ENCODE measurements around the gene COQ6.
"Not testable (repeated sequence)": the region's sequence is repeated elsewhere in the genome, so short reads cannot be mapped to it uniquely, and the experiment has no call there.

The COQ6 gene

DNA sequence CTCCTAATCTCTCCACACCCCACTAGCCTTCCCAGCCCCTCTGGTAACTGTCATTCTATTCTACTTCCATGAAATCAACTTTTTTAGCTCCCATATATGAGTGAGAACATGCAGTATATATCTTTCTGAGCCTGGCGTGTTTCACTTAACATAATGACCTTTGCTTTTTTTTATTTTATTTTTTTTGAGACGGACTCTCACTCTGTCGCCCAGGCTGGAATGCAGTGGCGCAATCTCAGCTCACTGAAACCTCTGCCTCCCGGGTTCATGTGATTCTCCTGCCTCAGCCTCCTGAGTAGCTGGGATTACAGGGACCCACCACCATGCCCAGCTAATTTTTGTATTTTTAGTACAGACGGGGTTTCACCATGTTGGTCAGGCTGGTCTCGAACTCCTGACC, 38.6 kb downstream of the COQ6 start:
- not testable (repeated sequence) for H3K4me3 ChIP-seq (ENCODE audit: low read length in 2 of 2); H3K27ac ChIP-seq (replicated peaks; ENCODE audit: low read length); H2BK12ac ChIP-seq (ENCODE audit: low read length); H3K4me2 ChIP-seq (ENCODE audit: insufficient read depth, low read length, poor library complexity, severe bottlenecking); H3K23ac ChIP-seq (ENCODE audit: low read depth, low read length, poor library complexity); H3K18ac ChIP-seq (ENCODE audit: low read length); DNase-seq (ENCODE audit: low spot score); H4K91ac ChIP-seq (ENCODE audit: low read depth, low read length, poor library complexity); H2BK120ac ChIP-seq (ENCODE audit: low read depth, low read length); H4K8ac ChIP-seq (ENCODE audit: low read depth, low read length); H2AFZ ChIP-seq (ENCODE audit: low read length); H3K27me3 ChIP-seq (ENCODE audit: control insufficient read depth in 3 of 3, insufficient read depth in 3 of 3, low read depth in 1 of 3, low read length in 3 of 3); H3K14ac ChIP-seq (ENCODE audit: low read length); H3K9ac ChIP-seq (ENCODE audit: low read depth, low read length, poor library complexity); H3K9me3 ChIP-seq (replicated peaks in 1 of 2; ENCODE audit: control insufficient read depth in 2 of 2, insufficient read depth in 1 of 2, low read depth in 1 of 2, low read length in 2 of 2); H3K79me1 ChIP-seq (ENCODE audit: low read depth, low read length); H2BK5ac ChIP-seq (ENCODE audit: low read length); H3K4me1 ChIP-seq (ENCODE audit: control insufficient read depth in 2 of 2, insufficient read depth in 1 of 2, low read depth in 1 of 2, low read length in 2 of 2); H2BK15ac ChIP-seq (ENCODE audit: low read length); H3K4ac ChIP-seq (ENCODE audit: low read length); H2AK5ac ChIP-seq (ENCODE audit: low read depth, low read length)
- peaks cover 4 to 22% of the 10 kb centered on the region in 2 donors for H3K36me3 ChIP-seq (replicated peaks in 1 of 2; ENCODE audit: control insufficient read depth in 2 of 2, insufficient read depth in 2 of 2, low read length in 2 of 2)
- WGBS, 2 donors (ENCODE audit: extremely low coverage in 2 of 2, insufficient read length in 2 of 2, insufficient replicate concordance in 1 of 2) = no CpG with 5 or more reads among the region's 7 CpGs

GRCh38 chr14:73991092-73991491, 41.0 kb downstream of the COQ6 start:
- H3K23ac ChIP-seq (ENCODE audit: low read depth, low read length, poor library complexity) = no peak overlapping the region
- no peak overlapping the region for H3K4me3 ChIP-seq (ENCODE audit: low read length in 2 of 2)
- H2BK120ac ChIP-seq (ENCODE audit: low read depth, low read length) = no peak overlapping the region
- H3K4me1 ChIP-seq (ENCODE audit: control insufficient read depth in 2 of 2, insufficient read depth in 1 of 2, low read depth in 1 of 2, low read length in 2 of 2) = no peaks in the 10 kb centered on the region
- no peak overlapping the region for H4K91ac ChIP-seq (ENCODE audit: low read depth, low read length, poor library complexity)
- H3K79me1 ChIP-seq (ENCODE audit: low read depth, low read length) = no peaks in the 10 kb centered on the region
- no peak overlapping the region for H3K14ac ChIP-seq (ENCODE audit: low read length)
- H2AK5ac ChIP-seq (ENCODE audit: low read depth, low read length) = no peak overlapping the region
- H4K8ac ChIP-seq (ENCODE audit: low read depth, low read length) = no peak overlapping the region
- no peak overlapping the region for H2BK5ac ChIP-seq (ENCODE audit: low read length)
- H3K9me3 ChIP-seq (replicated peaks in 1 of 2; ENCODE audit: control insufficient read depth in 2 of 2, insufficient read depth in 1 of 2, low read depth in 1 of 2, low read length in 2 of 2) = no peaks in the 10 kb centered on the region
- H3K9ac ChIP-seq (ENCODE audit: low read depth, low read length, poor library complexity) = no peak overlapping the region
- H3K36me3 ChIP-seq (replicated peaks in 1 of 2; ENCODE audit: control insufficient read depth in 2 of 2, insufficient read depth in 2 of 2, low read length in 2 of 2) = peaks cover 2 to 24% of the 10 kb centered on the region in 2 donors
- H3K4ac ChIP-seq (ENCODE audit: low read length) = no peak overlapping the region
- no peak overlapping the region for H2BK12ac ChIP-seq (ENCODE audit: low read length)
- H3K27ac ChIP-seq (replicated peaks; ENCODE audit: low read length) = no peak overlapping the region
- H3K4me2 ChIP-seq (ENCODE audit: insufficient read depth, low read length, poor library complexity, severe bottlenecking) = no peak overlapping the region
- H3K18ac ChIP-seq (ENCODE audit: low read length) = no peak overlapping the region
- no CpG with 5 or more reads among the region's 4 CpGs for WGBS, 2 donors (ENCODE audit: extremely low coverage in 2 of 2, insufficient read length in 2 of 2, insufficient replicate concordance in 1 of 2)
- no peak overlapping the region for H2BK15ac ChIP-seq (ENCODE audit: low read length)
- H2AFZ ChIP-seq (ENCODE audit: low read length) = no peak overlapping the region
- no peak for DNase-seq (ENCODE audit: low spot score)
- no peaks in the 10 kb centered on the region for H3K27me3 ChIP-seq (ENCODE audit: control insufficient read depth in 3 of 3, insufficient read depth in 3 of 3, low read depth in 1 of 3, low read length in 3 of 3)

DNA sequence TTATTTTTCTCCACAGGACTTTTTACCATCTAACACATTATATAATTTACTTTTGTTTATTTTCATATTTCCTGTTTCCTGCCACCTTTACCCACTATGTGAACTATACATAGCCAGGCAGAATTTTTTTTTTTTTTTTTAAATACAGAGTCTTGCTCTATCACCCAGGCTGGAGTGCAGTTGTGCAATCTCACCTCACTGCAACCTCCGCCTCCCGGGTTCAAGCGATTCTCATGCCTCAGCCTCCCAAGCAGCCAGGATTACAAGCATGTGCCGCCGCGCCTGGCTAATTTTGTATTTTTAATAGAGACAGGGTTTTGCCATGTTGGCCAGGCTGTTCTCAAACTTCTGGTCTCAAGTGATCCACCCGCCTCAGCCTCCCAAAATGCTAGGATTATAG, 44.8 kb downstream of the COQ6 start:
- H3K79me1 ChIP-seq (ENCODE audit: low read depth, low read length); H4K91ac ChIP-seq (ENCODE audit: low read depth, low read length, poor library complexity); H2BK5ac ChIP-seq (ENCODE audit: low read length); H2AK5ac ChIP-seq (ENCODE audit: low read depth, low read length); H3K4me3 ChIP-seq (ENCODE audit: low read length in 2 of 2); H3K27me3 ChIP-seq (ENCODE audit: control insufficient read depth in 3 of 3, insufficient read depth in 3 of 3, low read depth in 1 of 3, low read length in 3 of 3); H3K27ac ChIP-seq (replicated peaks; ENCODE audit: low read length); H3K18ac ChIP-seq (ENCODE audit: low read length); H3K9ac ChIP-seq (ENCODE audit: low read depth, low read length, poor library complexity); H3K4ac ChIP-seq (ENCODE audit: low read length); H3K23ac ChIP-seq (ENCODE audit: low read depth, low read length, poor library complexity); H3K4me2 ChIP-seq (ENCODE audit: insufficient read depth, low read length, poor library complexity, severe bottlenecking); H4K8ac ChIP-seq (ENCODE audit: low read depth, low read length); H2AFZ ChIP-seq (ENCODE audit: low read length); DNase-seq (ENCODE audit: low spot score); H3K9me3 ChIP-seq (replicated peaks in 1 of 2; ENCODE audit: control insufficient read depth in 2 of 2, insufficient read depth in 1 of 2, low read depth in 1 of 2, low read length in 2 of 2); H2BK15ac ChIP-seq (ENCODE audit: low read length); H3K14ac ChIP-seq (ENCODE audit: low read length); H2BK120ac ChIP-seq (ENCODE audit: low read depth, low read length); H3K4me1 ChIP-seq (ENCODE audit: control insufficient read depth in 2 of 2, insufficient read depth in 1 of 2, low read depth in 1 of 2, low read length in 2 of 2); H3K36me3 ChIP-seq (replicated peaks in 1 of 2; ENCODE audit: control insufficient read depth in 2 of 2, insufficient read depth in 2 of 2, low read length in 2 of 2); H2BK12ac ChIP-seq (ENCODE audit: low read length): not testable (repeated sequence)
- no CpG with 5 or more reads among the region's 7 CpGs for WGBS, 2 donors (ENCODE audit: extremely low coverage in 2 of 2, insufficient read length in 2 of 2, insufficient replicate concordance in 1 of 2)

DNA sequence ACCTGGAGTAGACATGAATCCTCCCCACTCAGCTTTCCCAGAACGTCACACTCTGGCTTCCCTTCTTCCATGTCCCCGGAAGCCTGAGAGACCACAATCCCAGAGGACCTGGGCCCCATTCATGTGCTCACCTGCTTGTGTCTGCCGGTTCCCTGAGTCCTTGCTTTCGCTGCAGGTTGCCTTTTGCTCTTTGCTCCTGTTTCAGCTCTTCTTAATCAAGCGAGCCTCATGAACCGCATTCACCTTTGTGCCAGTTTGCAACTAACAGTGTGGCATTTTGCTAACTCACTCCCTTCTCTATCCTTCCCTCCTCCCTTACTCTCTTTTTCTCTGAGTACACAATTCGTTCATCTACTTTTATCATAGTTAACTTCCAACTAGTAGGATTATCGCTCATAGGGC, 45.9 kb downstream of the COQ6 start:
- H2AFZ ChIP-seq (ENCODE audit: low read length) = no peak overlapping the region
- H4K8ac ChIP-seq (ENCODE audit: low read depth, low read length) = no peak overlapping the region
- no CpG with 5 or more reads among the region's 8 CpGs for WGBS, 2 donors (ENCODE audit: extremely low coverage in 2 of 2, insufficient read length in 2 of 2, insufficient replicate concordance in 1 of 2)
- no peak overlapping the region for H2BK12ac ChIP-seq (ENCODE audit: low read length)
- no peak overlapping the region for H3K4me3 ChIP-seq (ENCODE audit: low read length in 2 of 2)
- no peaks in the 10 kb centered on the region for H3K4me1 ChIP-seq (ENCODE audit: control insufficient read depth in 2 of 2, insufficient read depth in 1 of 2, low read depth in 1 of 2, low read length in 2 of 2)
- no peak overlapping the region for H3K9ac ChIP-seq (ENCODE audit: low read depth, low read length, poor library complexity)
- no peaks in the 10 kb centered on the region for H3K9me3 ChIP-seq (replicated peaks in 1 of 2; ENCODE audit: control insufficient read depth in 2 of 2, insufficient read depth in 1 of 2, low read depth in 1 of 2, low read length in 2 of 2)
- H3K18ac ChIP-seq (ENCODE audit: low read length) = no peak overlapping the region
- no peak overlapping the region for H2AK5ac ChIP-seq (ENCODE audit: low read depth, low read length)
- no peaks in the 10 kb centered on the region for H3K27me3 ChIP-seq (ENCODE audit: control insufficient read depth in 3 of 3, insufficient read depth in 3 of 3, low read depth in 1 of 3, low read length in 3 of 3)
- H2BK15ac ChIP-seq (ENCODE audit: low read length) = no peak overlapping the region
- H2BK5ac ChIP-seq (ENCODE audit: low read length) = no peak overlapping the region
- H3K36me3 ChIP-seq (replicated peaks in 1 of 2; ENCODE audit: control insufficient read depth in 2 of 2, insufficient read depth in 2 of 2, low read length in 2 of 2) = peaks cover 0 to 5% of the 10 kb centered on the region in 2 donors
- no peak overlapping the region for H4K91ac ChIP-seq (ENCODE audit: low read depth, low read length, poor library complexity)
- no peak overlapping the region for H3K4me2 ChIP-seq (ENCODE audit: insufficient read depth, low read length, poor library complexity, severe bottlenecking)
- H3K14ac ChIP-seq (ENCODE audit: low read length) = no peak overlapping the region
- no peak overlapping the region for H3K23ac ChIP-seq (ENCODE audit: low read depth, low read length, poor library complexity)
- no peak overlapping the region for H2BK120ac ChIP-seq (ENCODE audit: low read depth, low read length)
- no peaks in the 10 kb centered on the region for H3K79me1 ChIP-seq (ENCODE audit: low read depth, low read length)
- no peak overlapping the region for H3K4ac ChIP-seq (ENCODE audit: low read length)
- no peak for DNase-seq (ENCODE audit: low spot score)
- no peak overlapping the region for H3K27ac ChIP-seq (replicated peaks; ENCODE audit: low read length)

All from neuronal stem cell (in vitro differentiated cells).